H1 (cell line): ENCODE data around the gene AP4M1. TPM values are rescaled to one million over a fixed set of nuclear protein-coding genes. Genes with fewer than 3 reads are reported as not detected.

Source experiments
- ASH2L ChIP-seq: fragments of 200-600, 300-600 bp; sonication (generic); IDR thresholded peaks from one replicate; pipeline ENCODE4 v1.7.1; 2017; ENCODE audit warnings: low read length
- BACH1 ChIP-seq: IDR thresholded peaks from 2 replicates; pipeline ENCODE4 v1.6.1; 2012; ENCODE audit warnings: low read length, improper control_type of control experiment
- CHD1 ChIP-seq: IDR thresholded peaks from 2 replicates; pipeline ENCODE4 v1.6.1; 2012; ENCODE audit warnings: low read depth, low read length, improper control_type of control experiment
- CHD2 ChIP-seq: IDR thresholded peaks from 2 replicates; pipeline ENCODE4 v1.6.1; 2012; ENCODE audit warnings: low read length, improper control_type of control experiment
- EZH2 ChIP-seq: fragments of 200-600 bp; sonication (generic); IDR thresholded peaks from 2 replicates; pipeline ENCODE4 v1.7.1; 2012; ENCODE audit warnings: low read depth, mild to moderate bottlenecking, moderate library complexity, low read length, inconsistent platforms; ENCODE audit not compliant: severe bottlenecking
- FOSL1 ChIP-seq: IDR thresholded peaks from 2 replicates; pipeline ENCODE4 v1.6.1; 2011; ENCODE audit warnings: mild to moderate bottlenecking, low read depth, low read length, moderate library complexity; ENCODE audit not compliant: insufficient read depth
- GABPA ChIP-seq: IDR thresholded peaks from 2 replicates; pipeline ENCODE4 v1.6.1; 2011; ENCODE audit warnings: mild to moderate bottlenecking, low read length, moderate library complexity, borderline replicate concordance; ENCODE audit not compliant: insufficient read depth
- GTF2F1 ChIP-seq: IDR thresholded peaks from 2 replicates; pipeline ENCODE4 v1.6.1; 2012; ENCODE audit warnings: low read depth, low read length, improper control_type of control experiment, borderline replicate concordance
- HDAC6 ChIP-seq: IDR thresholded peaks from one replicate; pipeline ENCODE4 v1.7.1; 2012; ENCODE audit warnings: low read depth, mild to moderate bottlenecking, inconsistent platforms, low read length, moderate library complexity
- KDM1A ChIP-seq: fragments of 200-600, 300-600 bp; sonication (generic); IDR thresholded peaks from 2 replicates; pipeline ENCODE4 v1.7.1; 2016; ENCODE audit warnings: mild to moderate bottlenecking, low read length, borderline replicate concordance
- KDM4A ChIP-seq: IDR thresholded peaks from one replicate; pipeline ENCODE4 v1.7.1; 2012; ENCODE audit warnings: low read depth, mild to moderate bottlenecking, moderate library complexity, low read length, inconsistent platforms; ENCODE audit not compliant: severe bottlenecking
- MAFK ChIP-seq: IDR thresholded peaks from 2 replicates; pipeline ENCODE4 v1.6.1; 2012; ENCODE audit warnings: low read depth, mild to moderate bottlenecking, improper control_type of control experiment, low read length
- POU5F1 ChIP-seq: IDR thresholded peaks from 2 replicates; pipeline ENCODE4 v1.6.1; 2011; ENCODE audit warnings: low read depth, mild to moderate bottlenecking, low read length, moderate library complexity
- RAD21 ChIP-seq, 2 experiments: IDR thresholded peaks in 1 of 2; conservative IDR thresholded peaks in 1 of 2; 2 replicates each; pipeline ENCODE4 v1.6.1; 2011; ENCODE audit warnings: low read depth in 2 of 2, low read length in 2 of 2, improper control_type of control experiment in 1 of 2, inconsistent platforms in 1 of 2, mild to moderate bottlenecking in 1 of 2, moderate library complexity in 1 of 2
- RBBP5 ChIP-seq: IDR thresholded peaks from 2 replicates; pipeline ENCODE4 v1.7.1; 2012; ENCODE audit warnings: low read depth, mild to moderate bottlenecking, inconsistent platforms, low read length, moderate library complexity, borderline replicate concordance
- RXRA ChIP-seq: IDR thresholded peaks from 2 replicates; pipeline ENCODE4 v1.6.1; 2011; ENCODE audit warnings: low read depth, mild to moderate bottlenecking, low read length, moderate library complexity; ENCODE audit not compliant: insufficient read depth
- SIRT6 ChIP-seq: IDR thresholded peaks from one replicate; pipeline ENCODE4 v1.7.1; 2012; ENCODE audit warnings: low read length, inconsistent platforms
- SP1 ChIP-seq: IDR thresholded peaks from 2 replicates; pipeline ENCODE4 v1.6.1; 2011; ENCODE audit warnings: low read depth, low read length
- SP2 ChIP-seq: IDR thresholded peaks from 2 replicates; pipeline ENCODE4 v1.6.1; 2012; ENCODE audit warnings: mild to moderate bottlenecking, low read length, inconsistent platforms
- SRF ChIP-seq: IDR thresholded peaks from 2 replicates; pipeline ENCODE4 v1.6.1; 2011; ENCODE audit warnings: mild to moderate bottlenecking, low read depth, low read length, moderate library complexity
- TCF12 ChIP-seq: IDR thresholded peaks from 2 replicates; pipeline ENCODE4 v1.6.1; 2011; ENCODE audit warnings: low read depth, mild to moderate bottlenecking, low read length
- TEAD4 ChIP-seq: IDR thresholded peaks from 2 replicates; pipeline ENCODE4 v1.6.1; 2012; ENCODE audit warnings: low read depth, low read length, inconsistent platforms, mixed read lengths
- YY1 ChIP-seq: IDR thresholded peaks from 2 replicates; pipeline ENCODE4 v1.6.1; 2011; ENCODE audit warnings: low read depth, mild to moderate bottlenecking, low read length
- ZNF274 ChIP-seq: IDR thresholded peaks from 2 replicates; pipeline ENCODE4 v1.7.0; 2012; ENCODE audit warnings: low read length, borderline replicate concordance; ENCODE audit errors: extremely low read depth
- polyA plus RNA-seq, 7 experiments: library from polyadenylated mRNA; depleted of rRNA in 3 of 7; stranded (reverse) in 5 of 7; unstranded in 2 of 7; fragments of >200 nt in 5 of 7; fragments of 200-250 nt in 2 of 7; gene quantifications; 1 replicate in 5 of 7; 2 replicates in 1 of 7; 4 replicates in 1 of 7; pipeline versions ENCODE4 v1.2.1 to v1.2.3, GENCODE V29; 2011 to 2013; ENCODE audit warnings: missing spikeins in 2 of 7, mixed read lengths in 2 of 7
- total RNA-seq: library from RNA; stranded (reverse); fragmentation: NEBNext Ultra II Directional; extraction: Animal tissue kit (Norgen Biotek cat#: 25700); gene quantifications from 2 replicates; pipeline ENCODE4 v1.2.1, GENCODE V29; 2021
- TF ChIP-seq, protein P1 (sequence below): IDR thresholded peaks from 2 replicates; pipeline ENCODE4 v1.6.1; 2012; ENCODE audit warnings: inconsistent platforms

Gene AP4M1
- total and polyA plus RNA-seq, 2 of the 8 experiments (the other 6 are each of a cell fraction or from before 2014, with no cell fraction given), result 15.2 to 16.6 TPM

DNA sequence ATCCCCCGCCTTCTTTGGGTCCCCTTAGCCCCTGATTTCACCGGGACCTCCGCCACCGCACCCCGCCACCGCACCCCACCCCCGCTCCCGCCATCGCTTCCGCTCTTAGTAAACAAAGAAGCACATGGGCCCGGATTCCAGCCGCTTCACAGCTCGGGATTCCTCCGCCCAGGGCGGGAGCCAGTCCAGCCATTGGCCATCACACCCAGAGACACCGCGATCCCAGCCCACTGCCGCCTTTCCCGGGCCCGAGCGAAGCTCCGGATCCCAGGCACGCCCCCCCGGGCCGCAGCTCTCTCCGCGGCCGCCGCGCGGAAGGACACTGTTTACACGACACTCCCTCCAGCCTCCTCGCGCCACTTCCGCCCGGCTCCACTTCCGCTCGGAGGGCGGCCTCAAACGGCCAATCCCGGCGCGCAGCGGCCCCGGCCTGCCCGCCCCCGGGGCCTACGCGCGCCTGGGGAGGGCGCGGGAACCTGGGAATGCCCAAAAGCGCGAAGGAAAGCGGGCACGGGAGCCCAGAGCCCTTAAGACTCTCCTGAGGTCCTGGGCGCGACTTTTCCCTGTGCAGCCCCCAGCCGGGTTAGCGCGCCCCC lies 925 bp upstream of the AP4M1 start (continued):
- no peak for TF ChIP-seq POU5F1
- TF ChIP-seq SRF, result no peak
- TF ChIP-seq EZH2, result no peak
- no peak for TF ChIP-seq TCF12
- TF ChIP-seq TEAD4, result peak; percentile 81
- peak; percentile 89 for TF ChIP-seq CHD2
- no peak for TF ChIP-seq KDM1A
- no peak for TF ChIP-seq RAD21 (IDR thresholded peaks at IDR 0.05 in 1 of 2, conservative IDR thresholded peaks at IDR 0.05 in 1 of 2; ENCODE audit: low read depth in 2 of 2, low read length in 2 of 2)
- no peak; the same call in 1 of the 2 replicates for TF ChIP-seq CHD1
- no peak; the same call in 1 of the 2 replicates for TF ChIP-seq GTF2F1
- TF ChIP-seq ASH2L, result peak; percentile 58
- TF ChIP-seq BACH1, result no peak
- TF ChIP-seq, protein P1, sequence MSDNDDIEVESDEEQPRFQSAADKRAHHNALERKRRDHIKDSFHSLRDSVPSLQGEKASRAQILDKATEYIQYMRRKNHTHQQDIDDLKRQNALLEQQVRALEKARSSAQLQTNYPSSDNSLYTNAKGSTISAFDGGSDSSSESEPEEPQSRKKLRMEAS, result peak; percentile 98
- peak; percentile 24; the same call in 1 of the 2 replicates for TF ChIP-seq SP1
- peak; percentile 41; the same call in 1 of the 2 replicates for TF ChIP-seq RBBP5
- TF ChIP-seq SIRT6, result no peak
- no peak for TF ChIP-seq MAFK
- TF ChIP-seq FOSL1, result no peak
- TF ChIP-seq SP2, result no peak
- TF ChIP-seq RXRA, result no peak
- TF ChIP-seq HDAC6, result no peak
- TF ChIP-seq YY1, result no peak
- TF ChIP-seq ZNF274, result no peak
- no peak for TF ChIP-seq KDM4A
- peak; percentile 88 for TF ChIP-seq GABPA
